ENCODE measurements around the gene LEP. TPM values are rescaled to one million over a fixed set of nuclear protein-coding genes. Genes with fewer than 3 reads are reported as not detected.

Gene LEP
- total RNA-seq, 1 experiment from 2014 or later = not detected

DNA sequence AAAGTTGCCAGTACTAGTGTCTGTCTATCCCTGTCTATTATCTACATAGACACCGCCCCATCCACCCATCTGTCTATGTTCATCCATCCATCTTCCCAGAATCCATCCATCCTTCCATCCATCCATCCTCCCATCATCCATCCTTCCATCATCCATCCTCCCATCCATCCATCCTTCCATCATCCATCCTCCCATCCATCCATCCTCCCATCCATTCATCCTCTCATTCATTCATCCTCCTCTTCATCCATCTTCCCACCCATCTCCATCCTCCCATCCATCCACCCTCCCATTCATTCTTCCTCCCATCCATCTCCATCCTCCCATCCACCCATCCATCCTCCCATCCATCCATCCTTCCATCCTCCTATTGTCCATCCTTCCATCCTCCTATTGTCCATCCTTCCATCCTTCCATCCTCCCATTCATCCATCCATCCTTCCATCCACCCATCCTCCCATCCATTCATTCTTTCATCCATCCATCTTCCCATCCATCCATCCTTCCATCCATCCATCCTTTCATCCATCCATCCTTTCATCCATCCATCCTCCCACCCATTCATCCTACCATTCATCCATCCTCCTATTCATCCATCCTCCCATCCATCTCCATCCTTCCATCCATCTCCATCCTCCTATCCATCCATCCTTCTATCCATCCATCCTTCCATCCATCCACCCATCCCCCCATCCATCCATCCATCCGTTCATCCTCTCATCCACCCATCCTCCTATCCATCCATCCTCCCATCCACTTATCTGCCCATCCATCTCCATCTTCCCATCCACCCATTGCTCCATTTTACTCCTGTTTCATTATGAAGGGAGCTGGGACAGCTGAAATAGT is 14.7 kb upstream of the LEP start:
- in situ Hi-C loops (cut with HindIII; ENCODE audit: low pct_unique_long_range_greater_than_20kb, low sequenced_read_pairs) (no loop called here), intact Hi-C loops (cut with micrococcal nuclease; ENCODE audit: unreplicated experiment) (no loop called here)
- peaks cover 7% of the 10 kb centered on the region; the same call in 1 of the 2 replicates for H3K27me3 ChIP-seq (ENCODE audit: control insufficient read depth, insufficient read depth, low read length)
- no peaks in the 10 kb centered on the region for H3K36me3 ChIP-seq (ENCODE audit: control insufficient read depth, insufficient read depth, low read length)
- H3K27ac ChIP-seq (ENCODE audit: low read length) = no peak overlapping the region
- ATAC-seq = no peak
- POLR2A ChIA-PET = no interaction called here
- H3K9me3 ChIP-seq (ENCODE audit: control insufficient read depth, insufficient read depth, low read depth, low read length) = no peaks in the 10 kb centered on the region
- BruUV-seq (replicated peaks) = no TSS peak
- H3K4me1 ChIP-seq (ENCODE audit: control insufficient read depth, insufficient read depth, low read length) = no peaks in the 10 kb centered on the region
- no peak overlapping the region for H3K4me3 ChIP-seq (ENCODE audit: low read depth in 2 of 2, low read length in 2 of 2)
- DNase-seq (ENCODE audit: low read depth, low spot score) = no peak
- CTCF ChIA-PET = interaction anchor here (0.6 kb wide), 1 partner anchor 17 kb away, joined by 4 read pairs; no protein-coding TSS in a partner anchor
- TF ChIP-seq, protein P1, sequence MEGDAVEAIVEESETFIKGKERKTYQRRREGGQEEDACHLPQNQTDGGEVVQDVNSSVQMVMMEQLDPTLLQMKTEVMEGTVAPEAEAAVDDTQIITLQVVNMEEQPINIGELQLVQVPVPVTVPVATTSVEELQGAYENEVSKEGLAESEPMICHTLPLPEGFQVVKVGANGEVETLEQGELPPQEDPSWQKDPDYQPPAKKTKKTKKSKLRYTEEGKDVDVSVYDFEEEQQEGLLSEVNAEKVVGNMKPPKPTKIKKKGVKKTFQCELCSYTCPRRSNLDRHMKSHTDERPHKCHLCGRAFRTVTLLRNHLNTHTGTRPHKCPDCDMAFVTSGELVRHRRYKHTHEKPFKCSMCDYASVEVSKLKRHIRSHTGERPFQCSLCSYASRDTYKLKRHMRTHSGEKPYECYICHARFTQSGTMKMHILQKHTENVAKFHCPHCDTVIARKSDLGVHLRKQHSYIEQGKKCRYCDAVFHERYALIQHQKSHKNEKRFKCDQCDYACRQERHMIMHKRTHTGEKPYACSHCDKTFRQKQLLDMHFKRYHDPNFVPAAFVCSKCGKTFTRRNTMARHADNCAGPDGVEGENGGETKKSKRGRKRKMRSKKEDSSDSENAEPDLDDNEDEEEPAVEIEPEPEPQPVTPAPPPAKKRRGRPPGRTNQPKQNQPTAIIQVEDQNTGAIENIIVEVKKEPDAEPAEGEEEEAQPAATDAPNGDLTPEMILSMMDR (IDR thresholded peaks at IDR 0.05) = no peak
- TF ChIP-seq POLR2AphosphoS5 (IDR thresholded peaks at IDR 0.05; ENCODE audit: low read depth, low read length) (no peak), SIN3A (IDR thresholded peaks at IDR 0.05; ENCODE audit: borderline replicate concordance, insufficient read depth, low read depth, low read length) (no peak), TCF7L2 (IDR thresholded peaks at IDR 0.05; ENCODE audit: low read depth, low read length) (no peak)
- TF ChIP-seq, protein P2, sequence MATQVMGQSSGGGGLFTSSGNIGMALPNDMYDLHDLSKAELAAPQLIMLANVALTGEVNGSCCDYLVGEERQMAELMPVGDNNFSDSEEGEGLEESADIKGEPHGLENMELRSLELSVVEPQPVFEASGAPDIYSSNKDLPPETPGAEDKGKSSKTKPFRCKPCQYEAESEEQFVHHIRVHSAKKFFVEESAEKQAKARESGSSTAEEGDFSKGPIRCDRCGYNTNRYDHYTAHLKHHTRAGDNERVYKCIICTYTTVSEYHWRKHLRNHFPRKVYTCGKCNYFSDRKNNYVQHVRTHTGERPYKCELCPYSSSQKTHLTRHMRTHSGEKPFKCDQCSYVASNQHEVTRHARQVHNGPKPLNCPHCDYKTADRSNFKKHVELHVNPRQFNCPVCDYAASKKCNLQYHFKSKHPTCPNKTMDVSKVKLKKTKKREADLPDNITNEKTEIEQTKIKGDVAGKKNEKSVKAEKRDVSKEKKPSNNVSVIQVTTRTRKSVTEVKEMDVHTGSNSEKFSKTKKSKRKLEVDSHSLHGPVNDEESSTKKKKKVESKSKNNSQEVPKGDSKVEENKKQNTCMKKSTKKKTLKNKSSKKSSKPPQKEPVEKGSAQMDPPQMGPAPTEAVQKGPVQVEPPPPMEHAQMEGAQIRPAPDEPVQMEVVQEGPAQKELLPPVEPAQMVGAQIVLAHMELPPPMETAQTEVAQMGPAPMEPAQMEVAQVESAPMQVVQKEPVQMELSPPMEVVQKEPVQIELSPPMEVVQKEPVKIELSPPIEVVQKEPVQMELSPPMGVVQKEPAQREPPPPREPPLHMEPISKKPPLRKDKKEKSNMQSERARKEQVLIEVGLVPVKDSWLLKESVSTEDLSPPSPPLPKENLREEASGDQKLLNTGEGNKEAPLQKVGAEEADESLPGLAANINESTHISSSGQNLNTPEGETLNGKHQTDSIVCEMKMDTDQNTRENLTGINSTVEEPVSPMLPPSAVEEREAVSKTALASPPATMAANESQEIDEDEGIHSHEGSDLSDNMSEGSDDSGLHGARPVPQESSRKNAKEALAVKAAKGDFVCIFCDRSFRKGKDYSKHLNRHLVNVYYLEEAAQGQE (IDR thresholded peaks at IDR 0.05; ENCODE audit: insufficient read depth in 1 of 2, low read depth in 2 of 2, low read length in 1 of 2) = no peak

DNA sequence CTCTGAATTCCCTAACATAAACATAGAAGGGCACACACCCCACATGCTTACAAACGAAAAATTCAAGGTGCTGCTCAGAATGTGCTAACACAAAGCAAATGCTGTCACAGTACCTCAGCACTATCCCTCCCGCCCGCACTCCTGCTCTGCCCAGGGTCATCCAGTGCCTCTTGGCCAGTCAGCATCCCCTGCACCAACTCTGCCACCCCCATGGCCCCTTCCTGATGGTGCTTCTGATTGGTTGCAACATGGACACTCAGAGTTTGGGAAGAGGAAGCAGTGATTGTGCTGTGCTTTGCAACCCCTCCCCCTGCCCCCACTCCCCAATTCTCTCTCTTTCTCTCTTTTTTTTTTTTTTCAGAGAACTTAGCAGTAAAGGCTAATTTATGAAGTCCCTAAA is 13.8 kb upstream of the LEP start:
- no peak for DNase-seq (ENCODE audit: low read depth, low spot score)
- no TSS peak for BruUV-seq (replicated peaks)
- intact Hi-C loops (cut with micrococcal nuclease; ENCODE audit: unreplicated experiment) (no loop called here), in situ Hi-C loops (cut with HindIII; ENCODE audit: low pct_unique_long_range_greater_than_20kb, low sequenced_read_pairs) (no loop called here)
- H3K36me3 ChIP-seq (ENCODE audit: control insufficient read depth, insufficient read depth, low read length) = no peaks in the 10 kb centered on the region
- H3K4me3 ChIP-seq (ENCODE audit: low read depth in 2 of 2, low read length in 2 of 2) = no peak overlapping the region
- ChIA-PET CTCF (interaction anchor here (0.7 kb wide), 1 partner anchor 502 kb away, joined by 11 read pairs; no protein-coding TSS in a partner anchor), POLR2A (no interaction called here)
- no peak for ATAC-seq
- TF ChIP-seq TCF7L2 (IDR thresholded peaks at IDR 0.05; ENCODE audit: low read depth, low read length) (no peak), SIN3A (IDR thresholded peaks at IDR 0.05; ENCODE audit: borderline replicate concordance, insufficient read depth, low read depth, low read length) (no peak), POLR2AphosphoS5 (IDR thresholded peaks at IDR 0.05; ENCODE audit: low read depth, low read length) (no peak)
- TF ChIP-seq, protein P1 (IDR thresholded peaks at IDR 0.05) = no peak
- TF ChIP-seq, protein P2 (IDR thresholded peaks at IDR 0.05; ENCODE audit: insufficient read depth in 1 of 2, low read depth in 2 of 2, low read length in 1 of 2) = no peak
- peaks cover 3% of the 10 kb centered on the region; the same call in 1 of the 2 replicates for H3K27me3 ChIP-seq (ENCODE audit: control insufficient read depth, insufficient read depth, low read length)
- H3K4me1 ChIP-seq (ENCODE audit: control insufficient read depth, insufficient read depth, low read length) = no peaks in the 10 kb centered on the region
- no peaks in the 10 kb centered on the region for H3K9me3 ChIP-seq (ENCODE audit: control insufficient read depth, insufficient read depth, low read depth, low read length)
- H3K27ac ChIP-seq (ENCODE audit: low read length) = no peak overlapping the region

All from Panc1 (cell line).